ENCODE data around the gene DYRK1A.
"Not testable (repeated sequence)": the region's sequence is repeated elsewhere in the genome, so short reads cannot be mapped to it uniquely, and the experiment has no call there.

The DYRK1A gene

DNA sequence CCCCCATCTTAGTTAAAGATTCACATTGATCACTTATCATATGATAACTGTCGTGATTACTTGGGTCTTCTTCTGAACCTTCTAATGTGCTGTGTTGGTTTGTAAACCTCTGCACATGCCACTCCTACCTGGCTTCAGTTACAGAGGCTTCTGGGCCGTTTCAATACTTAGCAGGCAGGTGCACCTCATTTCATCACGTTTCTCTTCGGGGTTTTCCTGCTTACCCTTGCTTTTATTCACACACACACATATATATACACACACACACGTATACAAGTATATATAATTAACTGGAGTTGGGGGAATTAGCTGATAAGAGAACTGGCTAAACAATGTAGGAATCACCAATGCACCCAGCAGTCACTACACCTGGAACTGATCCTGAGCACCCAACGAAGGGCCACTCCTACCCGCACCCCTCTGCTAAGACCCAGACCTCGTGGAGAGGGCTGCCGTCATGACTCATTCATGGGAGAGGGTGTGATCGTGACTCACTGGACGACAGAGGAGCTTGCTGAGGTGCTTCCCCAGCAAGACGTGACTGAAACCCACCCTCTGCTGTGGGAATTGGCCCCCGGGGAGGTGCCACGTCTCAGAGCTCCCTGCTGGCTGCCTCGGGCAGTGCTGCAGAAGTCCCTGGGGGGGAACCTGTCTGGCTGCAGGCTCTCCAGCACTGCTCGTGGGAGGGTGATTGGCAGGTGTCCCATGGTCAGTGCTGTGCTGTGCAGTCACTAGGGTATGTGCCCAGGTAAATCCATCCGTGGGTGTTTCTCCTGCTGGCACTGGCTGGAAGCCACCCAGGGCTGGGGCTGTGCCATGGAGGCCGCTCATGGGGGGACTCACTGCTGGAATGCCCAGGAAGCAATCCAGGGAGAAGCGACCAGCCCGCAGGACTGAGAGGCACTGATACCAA, 166.6 kb downstream of the DYRK1A start:
- DNase-seq: no peak

DNA sequence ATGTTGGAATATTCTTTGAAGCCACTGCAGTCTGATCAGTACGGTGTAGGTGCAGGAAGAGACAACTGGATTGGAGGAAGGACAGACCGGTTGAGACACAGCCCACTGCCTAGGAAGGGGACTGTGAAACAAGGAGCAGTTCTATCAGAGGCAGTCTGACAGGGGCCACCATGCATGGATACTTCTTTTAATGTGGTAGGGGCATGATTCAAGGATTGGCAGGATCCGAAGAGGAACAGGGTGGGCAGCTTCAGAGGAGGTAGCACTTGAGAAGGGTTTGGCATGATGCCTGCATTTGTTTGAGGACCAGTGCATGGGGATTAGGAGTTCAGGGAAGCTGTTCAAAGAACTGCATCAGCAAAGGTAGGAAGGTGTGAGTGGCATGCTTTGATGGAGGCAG, 167.9 kb downstream of the DYRK1A start:
- DNase-seq: no peak

GRCh38 chr21:37535130-37535529, 168.6 kb downstream of the DYRK1A start:
- DNase-seq: no peak

- DNase-seq: no peak
Observed at GRCh38 chr21:37535672-37536071, 169.1 kb downstream of the DYRK1A start.

- DNase-seq: no peak
Observed at GRCh38 chr21:37536616-37537278, 170.2 kb downstream of the DYRK1A start.

DNA sequence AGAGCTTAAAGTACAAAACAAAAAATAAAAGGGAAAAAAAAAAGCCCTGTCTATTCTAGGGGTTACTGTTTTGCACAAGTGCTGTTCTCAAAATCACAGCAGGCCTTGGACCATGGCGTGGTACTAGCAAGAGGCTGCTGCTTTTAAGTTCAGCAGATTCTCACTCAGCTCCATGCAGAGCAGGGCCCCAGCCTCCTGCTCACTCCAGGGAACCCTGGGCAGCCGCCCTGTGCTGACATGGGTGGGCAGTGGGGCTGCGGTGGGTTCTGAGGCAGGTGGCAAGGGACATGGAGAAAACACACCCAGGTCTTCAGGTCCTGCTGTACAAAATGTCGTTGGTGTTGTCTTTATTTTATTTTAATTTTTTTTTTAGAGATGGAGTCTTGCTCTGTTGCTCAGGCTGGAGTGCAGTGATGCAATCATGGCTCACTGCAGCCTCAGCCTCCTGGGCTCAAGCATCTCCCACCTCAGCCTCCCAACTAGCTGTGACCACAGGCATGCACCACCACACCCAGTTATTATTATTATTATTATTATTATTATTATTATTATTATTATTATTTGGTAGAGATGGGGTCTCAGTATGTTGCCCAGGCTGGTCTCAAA, 170.9 kb downstream of the DYRK1A start:
- no peak for DNase-seq

GRCh38 chr21:37538971-37539590, 172.5 kb downstream of the DYRK1A start:
- no peak for DNase-seq

DNA sequence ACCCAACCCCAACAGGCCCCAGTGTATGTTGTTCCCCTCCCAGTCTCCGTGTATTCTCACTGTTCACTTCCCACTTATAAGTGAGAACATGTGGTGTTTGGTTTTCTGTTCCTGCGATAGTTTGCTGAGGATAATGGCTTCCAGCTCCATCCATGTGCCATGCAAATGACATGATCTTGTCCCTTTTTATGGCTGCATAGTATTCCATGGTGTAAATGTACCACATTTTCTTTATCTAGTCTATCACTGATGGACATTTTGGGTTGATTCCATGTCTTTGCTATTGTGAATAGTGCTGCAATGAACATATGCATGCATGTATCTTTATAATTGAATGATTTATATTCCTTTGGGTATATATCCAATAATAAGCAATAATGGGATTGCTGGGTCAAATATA, 174.6 kb downstream of the DYRK1A start:
- DNase-seq: not testable (repeated sequence)

GRCh38 chr21:37542512-37542911, 175.9 kb downstream of the DYRK1A start:
- DNase-seq: no peak

- no peak for DNase-seq
Observed at GRCh38 chr21:37546299-37546908, 179.8 kb downstream of the DYRK1A start.

DNA sequence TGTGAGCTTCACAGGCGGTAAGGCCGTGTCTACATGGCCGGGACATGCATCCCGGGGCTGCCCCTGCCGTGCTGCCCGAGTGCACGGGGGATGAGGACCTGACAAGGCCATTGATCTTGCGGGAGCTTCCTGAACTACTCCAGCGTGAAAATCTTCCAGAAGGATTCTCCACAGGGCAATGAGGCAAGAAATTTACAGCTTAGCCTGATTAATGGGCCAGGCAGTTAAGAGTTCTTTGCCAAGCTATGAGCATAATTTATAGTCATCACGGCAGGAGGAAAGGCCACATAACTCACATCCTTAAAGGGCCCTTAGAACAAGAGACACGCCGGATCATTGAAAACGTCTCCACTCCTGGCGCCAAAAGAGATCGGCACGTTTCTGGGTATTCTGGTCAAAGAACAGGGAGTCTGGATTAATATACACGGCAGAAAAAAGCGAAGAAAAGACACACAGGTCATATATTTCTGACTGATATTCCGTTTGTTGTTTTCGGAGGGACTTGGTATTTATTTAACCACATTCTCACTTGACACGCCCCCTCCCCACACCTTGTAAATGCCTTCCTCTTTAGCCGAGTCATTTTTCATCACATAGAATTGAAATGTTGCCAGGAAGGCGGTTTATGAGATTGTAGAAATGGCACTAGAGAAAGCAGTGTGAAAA, 180.5 kb downstream of the DYRK1A start:
- peak; percentile 75 for DNase-seq

DNA sequence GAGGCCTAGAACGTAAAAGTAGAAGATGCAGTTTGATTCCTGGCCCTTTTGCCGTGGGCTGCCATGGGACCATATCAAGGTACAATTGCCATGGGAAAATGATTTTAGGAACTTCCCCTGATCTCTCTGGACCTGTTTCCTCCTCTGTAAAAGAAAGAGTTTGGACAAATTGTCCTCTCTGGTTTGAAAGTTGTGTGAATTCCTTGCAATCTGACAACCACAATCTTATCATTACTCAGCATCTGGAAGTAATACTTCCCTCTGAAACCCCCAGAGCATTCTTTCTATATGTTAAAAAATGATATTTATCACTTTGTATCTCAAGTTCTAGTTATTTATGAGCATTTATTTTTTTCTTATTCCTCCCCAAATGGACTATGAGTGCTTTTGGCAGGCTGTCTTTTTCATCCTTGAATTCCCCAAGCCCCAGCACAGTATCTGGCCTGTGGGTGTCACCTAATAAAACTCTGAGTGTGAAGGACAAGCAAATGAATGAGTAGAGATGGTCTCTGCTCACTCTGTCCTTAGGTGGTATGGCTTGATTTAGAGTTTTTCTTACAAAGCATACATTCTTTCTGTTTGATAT, 181.1 kb downstream of the DYRK1A start:
- DNase-seq: peak; percentile 75

DNA sequence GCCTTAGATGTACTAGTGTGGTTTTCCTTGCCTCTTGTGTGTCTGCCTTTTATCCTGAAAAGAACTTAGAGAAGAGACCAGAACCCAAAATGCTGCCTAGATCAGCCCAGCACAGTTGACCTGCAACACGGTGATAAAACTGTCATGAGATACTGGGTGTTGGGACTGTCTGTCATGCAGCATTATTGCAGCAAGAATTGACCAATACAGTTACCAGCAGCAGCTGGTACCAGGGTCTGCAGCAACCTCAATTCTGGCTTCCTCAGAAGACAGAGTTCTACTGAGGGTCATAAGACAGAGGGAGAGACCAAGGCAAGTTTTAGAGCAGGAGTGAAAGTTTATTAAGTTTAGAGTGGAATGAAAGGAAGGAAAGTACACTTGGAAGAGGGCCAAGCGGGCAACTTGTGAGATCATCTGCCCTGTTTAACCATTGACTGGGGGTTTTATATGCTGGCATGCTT, 182.0 kb downstream of the DYRK1A start:
- no peak for DNase-seq

GRCh38 chr21:37549730-37550129, 183.2 kb downstream of the DYRK1A start:
- not testable (repeated sequence) for DNase-seq

GRCh38 chr21:37550157-37550556, 183.6 kb downstream of the DYRK1A start:
- DNase-seq: no peak

DNA sequence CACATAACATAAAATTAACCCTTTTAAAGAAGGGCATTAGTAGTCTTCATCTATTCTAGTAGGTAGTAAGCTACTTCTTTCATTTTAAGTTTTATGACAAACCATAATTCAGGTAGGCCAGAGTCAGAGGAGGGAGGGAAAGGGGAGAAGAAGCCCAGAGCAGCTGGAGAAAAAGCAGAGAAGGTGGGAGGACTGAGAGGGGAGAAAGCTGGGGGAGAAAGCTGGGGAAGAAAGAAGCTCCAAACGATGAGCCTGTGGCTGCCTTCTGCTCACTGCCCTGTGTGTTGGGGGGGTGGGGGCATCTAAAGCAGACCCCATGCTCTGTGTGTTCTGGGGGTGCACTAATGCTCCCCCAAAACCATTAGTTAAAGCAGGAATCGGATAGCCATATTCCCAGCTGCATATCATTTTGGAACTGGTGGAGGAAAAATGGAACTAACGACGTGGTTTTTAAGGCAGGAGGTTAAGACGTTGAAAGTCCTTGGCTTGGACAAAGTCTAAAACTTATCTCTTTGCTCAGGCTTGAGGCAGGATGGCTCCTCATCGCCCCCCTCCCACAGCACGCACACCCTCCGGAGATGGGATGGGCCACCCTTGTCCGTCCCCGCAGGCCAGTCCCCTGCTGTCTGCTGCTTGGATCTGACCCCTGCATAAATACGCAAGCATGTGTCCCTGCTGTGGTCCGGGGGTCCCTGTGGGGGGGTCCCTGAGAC, 184.2 kb downstream of the DYRK1A start:
- DNase-seq: no peak

GRCh38 chr21:37551331-37551992, 184.9 kb downstream of the DYRK1A start:
- DNase-seq: no peak

- DNase-seq: no peak
Observed at GRCh38 chr21:37551993-37552355, 185.4 kb downstream of the DYRK1A start.

DNA sequence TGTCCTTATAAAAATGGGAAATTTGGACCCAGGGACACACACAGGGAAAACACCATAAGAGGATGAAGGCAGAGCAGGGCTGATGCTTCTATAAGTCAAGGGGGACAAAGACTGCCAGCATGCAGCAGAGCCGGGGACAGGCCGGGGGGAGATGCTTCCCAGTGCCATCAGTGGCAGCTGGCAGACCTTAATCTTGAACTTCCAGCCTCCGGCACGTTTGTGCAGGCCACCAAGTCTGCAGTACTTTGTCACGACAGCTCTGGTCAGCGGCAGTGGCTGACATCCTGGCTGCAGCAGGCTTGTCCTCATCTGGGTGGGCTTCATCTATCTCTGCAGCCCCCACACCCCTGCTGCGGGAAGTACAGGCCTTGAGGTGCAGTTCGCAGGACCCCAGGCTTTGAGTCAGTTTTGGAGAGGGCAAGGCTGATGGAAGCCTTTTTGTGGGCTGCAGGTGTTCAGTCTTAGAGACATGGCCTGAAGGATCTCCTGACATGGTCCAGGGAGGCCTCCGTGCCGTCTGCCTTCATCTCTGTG, 186.0 kb downstream of the DYRK1A start:
- no peak for DNase-seq

GRCh38 chr21:37553078-37553481, 186.5 kb downstream of the DYRK1A start:
- DNase-seq: no peak
